KMS-11 (cell line): ENCODE results near the gene FXYD1.

ENCODE experiments used
- H2AFZ ChIP-seq: fragments of 200-600 bp; sonication (generic); 2 replicates; pipeline ENCODE4 v1.6.1; 2016; ENCODE audit warnings: antibody characterized with exemption, mixed run types, low read depth
- H3K27ac ChIP-seq: fragments of 200-600 bp; sonication (generic); 2 replicates; pipeline ENCODE4 v1.6.1; 2016; ENCODE audit warnings: mild to moderate bottlenecking, mixed run types
- H3K27me3 ChIP-seq: fragments of 200-600 bp; sonication (generic); 2 replicates; pipeline ENCODE4 v1.6.1; 2017; ENCODE audit warnings: mild to moderate bottlenecking, low read depth, mixed run types, moderate library complexity; ENCODE audit not compliant: insufficient read depth
- H3K36me3 ChIP-seq: fragments of 200-600 bp; sonication (generic); 2 replicates; pipeline ENCODE4 v1.6.1; 2017; ENCODE audit warnings: mild to moderate bottlenecking, mixed run types; ENCODE audit not compliant: insufficient read depth
- H3K4me1 ChIP-seq: fragments of 200-600 bp; sonication (generic); 2 replicates; pipeline ENCODE4 v1.6.1; 2016; ENCODE audit warnings: mild to moderate bottlenecking, low read depth, mixed run types; ENCODE audit not compliant: poor library complexity, severe bottlenecking
- H3K4me2 ChIP-seq: fragments of 200-600 bp; sonication (generic); 2 replicates; pipeline ENCODE4 v1.7.0; 2016; ENCODE audit warnings: mild to moderate bottlenecking, mixed run types
- H3K4me3 ChIP-seq: fragments of 200-600 bp; sonication (generic); IDR thresholded peaks from 2 replicates; pipeline ENCODE4 v1.6.1; 2017; ENCODE audit warnings: low read depth, low read length, mixed read lengths; ENCODE audit not compliant: insufficient read depth
- H3K79me2 ChIP-seq: fragments of 200-600 bp; sonication (generic); 2 replicates; pipeline ENCODE4 v1.6.1; 2016; ENCODE audit warnings: low read depth, mixed run types; ENCODE audit not compliant: insufficient read depth
- H3K9ac ChIP-seq: fragments of 200-600 bp; sonication (generic); 2 replicates; pipeline ENCODE4 v1.6.1; 2016; ENCODE audit warnings: mild to moderate bottlenecking, mixed run types
- H4K20me1 ChIP-seq: fragments of 200-600 bp; sonication (generic); 2 replicates; pipeline ENCODE4 v1.6.1; 2016; ENCODE audit warnings: mild to moderate bottlenecking, mixed run types; ENCODE audit not compliant: insufficient read depth
- TF ChIP-seq, protein P1 (sequence below): fragments of 200-600 bp; sonication (generic); conservative IDR thresholded peaks from 2 replicates; pipeline ENCODE4 v1.6.1; 2017; ENCODE audit warnings: low read depth, mild to moderate bottlenecking, antibody characterized with exemption, low read length, moderate library complexity, mixed read lengths

Gene FXYD1

GRCh38 chr19:35169221-35169995 is 30.8 kb downstream of the FXYD1 start:
- Histone ChIP-seq H3K27ac (no peak overlapping the region), H3K27me3 (no peaks in the 10 kb centered on the region), H3K4me1 (no peaks in the 10 kb centered on the region), H4K20me1 (no peaks in the 10 kb centered on the region), H3K36me3 (no peaks in the 10 kb centered on the region; the same call in 1 of the 2 replicates), H3K9ac (no peak overlapping the region), H3K79me2 (no peaks in the 10 kb centered on the region), H3K4me2 (no peak overlapping the region), H2AFZ (no peak overlapping the region), H3K4me3 (no peak overlapping the region)
- TF ChIP-seq, protein P1, sequence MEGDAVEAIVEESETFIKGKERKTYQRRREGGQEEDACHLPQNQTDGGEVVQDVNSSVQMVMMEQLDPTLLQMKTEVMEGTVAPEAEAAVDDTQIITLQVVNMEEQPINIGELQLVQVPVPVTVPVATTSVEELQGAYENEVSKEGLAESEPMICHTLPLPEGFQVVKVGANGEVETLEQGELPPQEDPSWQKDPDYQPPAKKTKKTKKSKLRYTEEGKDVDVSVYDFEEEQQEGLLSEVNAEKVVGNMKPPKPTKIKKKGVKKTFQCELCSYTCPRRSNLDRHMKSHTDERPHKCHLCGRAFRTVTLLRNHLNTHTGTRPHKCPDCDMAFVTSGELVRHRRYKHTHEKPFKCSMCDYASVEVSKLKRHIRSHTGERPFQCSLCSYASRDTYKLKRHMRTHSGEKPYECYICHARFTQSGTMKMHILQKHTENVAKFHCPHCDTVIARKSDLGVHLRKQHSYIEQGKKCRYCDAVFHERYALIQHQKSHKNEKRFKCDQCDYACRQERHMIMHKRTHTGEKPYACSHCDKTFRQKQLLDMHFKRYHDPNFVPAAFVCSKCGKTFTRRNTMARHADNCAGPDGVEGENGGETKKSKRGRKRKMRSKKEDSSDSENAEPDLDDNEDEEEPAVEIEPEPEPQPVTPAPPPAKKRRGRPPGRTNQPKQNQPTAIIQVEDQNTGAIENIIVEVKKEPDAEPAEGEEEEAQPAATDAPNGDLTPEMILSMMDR = no peak

GRCh38 chr19:35170359-35171061 is 31.9 kb downstream of the FXYD1 start:
- H3K4me2 ChIP-seq = no peak overlapping the region
- H3K4me1 ChIP-seq = no peaks in the 10 kb centered on the region
- H2AFZ ChIP-seq = no peak overlapping the region
- TF ChIP-seq, protein P1 = no peak
- H3K36me3 ChIP-seq = no peaks in the 10 kb centered on the region
- H3K27ac ChIP-seq = no peak overlapping the region
- H4K20me1 ChIP-seq = no peaks in the 10 kb centered on the region
- H3K27me3 ChIP-seq = no peaks in the 10 kb centered on the region
- no peaks in the 10 kb centered on the region for H3K79me2 ChIP-seq
- H3K9ac ChIP-seq = no peak overlapping the region
- no peak overlapping the region for H3K4me3 ChIP-seq

DNA sequence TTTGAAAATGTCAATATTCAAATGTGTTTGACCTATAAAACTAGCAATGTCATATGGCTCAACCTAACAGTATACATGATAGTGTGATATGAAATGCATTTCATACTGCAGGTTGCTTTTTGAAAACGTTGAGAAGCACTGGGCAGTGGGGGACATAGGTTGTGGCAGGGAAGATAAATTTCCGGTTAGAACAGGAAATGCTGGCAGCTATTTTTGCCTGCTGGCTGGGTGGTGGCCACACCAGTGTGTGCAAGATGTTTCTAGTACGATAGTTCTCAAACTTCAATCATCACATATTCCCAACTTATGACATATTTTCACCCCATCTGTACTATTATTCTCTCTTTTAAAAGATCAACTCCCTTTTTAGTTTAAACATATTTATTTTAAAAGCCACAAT is 33.1 kb downstream of the FXYD1 start:
- Histone ChIP-seq H3K27me3 (no peaks in the 10 kb centered on the region), H3K4me2 (no peak overlapping the region), H3K36me3 (no peaks in the 10 kb centered on the region), H3K79me2 (no peaks in the 10 kb centered on the region), H4K20me1 (no peaks in the 10 kb centered on the region), H3K4me3 (no peak overlapping the region), H3K27ac (no peak overlapping the region), H2AFZ (no peak overlapping the region), H3K4me1 (no peaks in the 10 kb centered on the region), H3K9ac (no peak overlapping the region)
- TF ChIP-seq, protein P1 = no peak

- no peaks in the 10 kb centered on the region for H3K4me1 ChIP-seq
- no peak overlapping the region for H3K27ac ChIP-seq
- H3K4me3 ChIP-seq = no peak overlapping the region
- H3K9ac ChIP-seq = no peak overlapping the region
- H4K20me1 ChIP-seq = no peaks in the 10 kb centered on the region
- no peak overlapping the region for H2AFZ ChIP-seq
- H3K79me2 ChIP-seq = no peaks in the 10 kb centered on the region
- TF ChIP-seq, protein P1 = no peak
- H3K27me3 ChIP-seq = no peaks in the 10 kb centered on the region
- H3K4me2 ChIP-seq = no peak overlapping the region
- no peaks in the 10 kb centered on the region for H3K36me3 ChIP-seq
Observed at GRCh38 chr19:35174226-35174625, 35.6 kb downstream of the FXYD1 start.
